HG03175 (cell line): ENCODE results near the gene PRKAG2.

Experiments used
- ATAC-seq: cut with Tn5 transposase; IDR thresholded peaks from one replicate; pipeline ENCODE4 v1.9.1; 2021; ENCODE audit warnings: mild to moderate bottlenecking, moderate library complexity; ENCODE audit not compliant: unreplicated experiment

Gene PRKAG2

DNA sequence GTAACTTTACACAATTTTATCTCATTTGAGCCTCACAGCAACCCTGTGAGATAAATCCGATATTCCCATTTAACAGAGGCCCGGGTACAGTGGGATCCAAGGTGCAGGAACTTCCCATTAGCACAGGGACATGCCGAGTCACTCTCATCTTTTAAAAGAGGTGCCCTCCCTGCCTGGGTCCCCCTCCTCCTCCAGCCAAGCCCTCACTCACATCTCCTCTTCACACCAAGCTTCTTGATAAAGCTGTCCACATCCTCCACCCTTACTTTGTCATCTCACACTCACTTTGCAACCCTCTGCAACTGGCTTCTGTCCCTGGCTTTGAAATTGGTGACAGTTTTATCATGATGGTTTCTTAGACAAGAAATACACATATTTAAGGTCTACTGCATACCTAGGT, 212.6 kb downstream of the PRKAG2 start:
- no peak for ATAC-seq

DNA sequence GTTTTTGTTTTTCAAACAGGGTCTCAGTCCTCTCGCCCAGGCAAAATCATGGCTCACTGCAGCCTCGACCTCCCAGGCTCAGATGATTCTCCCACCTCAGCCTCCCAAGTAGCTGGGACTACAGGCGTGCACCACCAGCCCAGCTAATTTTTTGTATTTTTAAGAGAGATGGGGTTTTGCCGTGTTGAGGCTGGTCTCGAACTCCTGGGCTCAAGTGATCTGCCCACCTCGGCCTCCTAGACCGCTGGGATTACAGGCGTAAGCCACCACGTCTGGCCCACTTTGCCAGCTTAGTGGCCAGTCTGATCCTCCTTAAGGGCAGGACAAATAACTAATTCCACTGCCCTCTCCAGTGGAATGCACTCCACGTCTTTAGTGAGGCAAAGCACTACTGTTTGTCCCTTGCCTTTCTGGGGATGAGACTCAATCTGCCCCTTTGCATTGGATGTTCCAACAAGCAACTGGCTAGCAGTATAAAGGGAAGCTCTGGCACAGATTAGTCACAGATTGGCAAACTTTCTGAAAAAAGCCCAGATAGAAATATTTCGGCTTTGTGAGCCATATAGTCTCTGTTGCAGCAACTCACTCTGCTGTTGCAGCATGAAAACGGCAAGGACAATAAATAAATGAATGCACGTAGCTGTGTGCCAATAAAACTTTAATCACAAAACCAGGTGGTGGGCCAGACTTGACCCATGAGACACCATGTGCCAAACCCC, 213.4 kb downstream of the PRKAG2 start:
- ATAC-seq: no peak

DNA sequence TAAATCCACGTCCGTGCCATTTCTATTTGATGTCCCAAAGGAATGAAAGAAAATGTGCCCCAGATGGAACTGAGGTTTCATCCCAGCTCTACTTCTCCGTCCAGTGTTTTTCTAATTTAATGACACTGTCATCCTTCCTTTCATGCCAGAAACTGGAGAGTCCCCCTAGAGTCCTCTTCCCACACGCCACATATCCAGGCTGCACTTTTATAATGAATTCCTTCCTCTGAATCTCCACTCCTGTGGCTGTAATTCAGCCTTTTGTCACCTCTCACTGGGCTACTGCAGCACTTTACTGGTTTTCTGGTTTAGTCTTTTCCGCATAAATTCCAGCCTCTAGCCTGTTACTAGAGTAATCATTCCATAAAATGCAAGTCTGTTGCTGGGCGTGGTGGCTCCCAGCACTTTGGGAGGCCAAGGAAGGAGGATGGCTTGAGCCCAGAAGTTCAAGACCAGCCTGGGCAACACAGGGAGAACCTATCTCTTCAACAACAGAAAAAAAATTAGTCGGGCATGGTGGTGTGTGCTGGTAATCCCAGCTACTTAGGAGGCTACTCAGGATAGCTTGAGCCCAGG, 214.6 kb downstream of the PRKAG2 start:
- ATAC-seq: no peak

DNA sequence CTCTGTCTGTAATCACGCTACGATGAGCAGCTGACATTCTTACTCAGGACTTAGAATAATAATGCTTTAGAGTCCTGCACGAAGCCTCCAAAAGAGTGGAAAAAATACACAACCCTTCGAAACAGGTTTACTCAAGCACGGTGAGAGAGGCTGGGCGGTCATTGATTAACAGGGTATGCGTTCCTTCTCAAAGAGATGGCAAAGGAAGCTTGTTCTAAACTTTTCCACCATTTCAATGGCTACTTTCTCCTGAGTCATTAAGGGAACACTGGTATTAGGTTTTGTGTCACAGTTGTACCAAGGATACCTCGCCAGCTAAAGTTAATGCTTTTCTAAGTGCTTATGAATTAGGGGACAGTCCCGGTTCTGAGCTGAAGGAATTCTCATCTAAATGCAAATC, 215.3 kb downstream of the PRKAG2 start:
- ATAC-seq: no peak

DNA sequence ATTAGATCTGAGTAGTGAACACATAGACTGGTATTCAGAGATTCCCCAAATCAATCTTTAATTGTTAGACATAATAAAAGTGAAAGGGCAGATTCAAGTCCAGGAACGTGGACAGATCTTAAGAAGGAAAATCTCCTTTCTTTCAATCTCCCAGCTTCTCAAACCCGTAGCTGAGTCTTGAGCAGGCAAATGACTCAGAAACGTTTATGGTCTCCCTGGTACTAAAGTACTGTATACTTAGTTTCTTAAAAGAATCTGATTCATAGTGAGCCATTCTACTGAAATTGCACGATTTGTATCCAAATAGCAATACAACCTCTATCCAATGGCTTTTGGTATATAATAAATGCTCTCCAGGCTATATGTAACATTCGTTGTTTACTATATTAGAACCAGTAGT, 216.8 kb downstream of the PRKAG2 start:
- no peak for ATAC-seq

DNA sequence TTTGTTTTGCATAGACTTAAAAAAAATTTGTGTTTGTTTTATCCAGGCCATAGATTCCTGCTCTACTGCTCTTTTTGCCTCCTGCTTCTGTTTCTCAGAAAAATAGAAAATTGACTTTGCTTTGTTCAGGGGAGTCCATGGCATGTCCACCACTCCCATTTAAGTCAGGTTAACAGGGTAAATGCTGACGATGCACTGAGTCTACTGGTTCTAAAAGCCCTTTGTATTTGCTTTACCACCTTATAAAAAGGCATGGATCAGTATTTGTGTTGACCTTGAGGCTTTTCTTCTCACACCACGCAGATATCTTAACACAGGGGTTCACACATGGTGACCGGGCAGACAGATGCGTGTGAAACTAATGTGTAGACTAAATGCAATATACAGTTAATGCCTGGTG, 217.7 kb downstream of the PRKAG2 start:
- ATAC-seq: no peak

DNA sequence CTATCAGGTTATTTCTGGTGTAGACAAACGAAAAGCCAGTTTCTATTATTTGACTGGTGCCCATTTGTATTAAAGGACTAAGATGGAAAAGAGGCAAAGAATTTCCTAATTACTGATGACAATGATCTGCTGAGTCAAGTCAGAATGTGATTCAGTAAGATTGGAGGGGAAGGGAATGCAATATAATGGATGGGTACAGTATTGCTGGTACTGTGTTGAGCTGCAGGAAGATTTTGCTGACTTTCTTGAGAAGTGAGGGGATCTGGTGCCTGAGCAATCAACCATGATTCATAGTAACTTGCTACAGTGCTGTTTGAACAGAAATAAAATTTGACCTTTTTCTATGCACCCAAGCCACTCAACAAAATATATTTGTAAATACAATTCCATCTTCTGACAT, 218.1 kb downstream of the PRKAG2 start:
- no peak for ATAC-seq

DNA sequence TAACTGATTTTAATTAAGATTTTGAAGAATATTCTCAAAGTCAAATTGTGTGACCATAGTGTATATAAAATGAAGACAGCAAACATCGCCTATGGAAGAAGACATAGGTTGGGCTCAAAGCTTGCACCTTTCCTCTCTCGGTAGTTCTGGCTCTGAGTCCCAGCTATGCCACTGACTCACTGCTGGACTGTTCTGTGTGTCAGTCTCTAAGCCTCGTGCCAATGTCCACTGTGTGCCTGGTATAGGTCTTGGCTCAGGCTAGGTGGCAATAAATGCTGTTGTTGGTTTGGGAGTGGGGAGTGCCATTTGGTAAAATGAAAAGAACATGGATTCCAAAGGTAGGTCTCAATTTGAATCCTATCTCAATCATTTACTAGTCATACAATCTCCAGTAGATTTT, 219.7 kb downstream of the PRKAG2 start:
- ATAC-seq: no peak

DNA sequence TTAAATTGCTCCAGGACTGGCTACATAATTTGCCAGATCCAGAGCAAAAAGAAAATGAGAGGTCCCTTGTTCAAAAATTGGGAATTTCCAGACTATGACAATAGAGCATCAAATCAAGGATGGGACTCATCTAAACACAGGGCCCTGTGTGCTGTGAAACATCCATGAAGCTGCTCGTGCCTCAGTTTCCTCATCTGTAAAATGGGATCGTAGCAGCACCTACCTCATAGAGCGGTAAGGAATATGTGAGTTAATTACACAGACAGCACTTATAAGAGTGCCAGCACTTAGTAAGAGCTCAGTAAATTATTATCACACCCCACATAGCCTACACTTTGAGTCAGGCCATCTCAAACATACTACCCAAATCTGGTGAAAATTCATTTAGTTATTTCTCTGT, 221.4 kb downstream of the PRKAG2 start:
- ATAC-seq: no peak

DNA sequence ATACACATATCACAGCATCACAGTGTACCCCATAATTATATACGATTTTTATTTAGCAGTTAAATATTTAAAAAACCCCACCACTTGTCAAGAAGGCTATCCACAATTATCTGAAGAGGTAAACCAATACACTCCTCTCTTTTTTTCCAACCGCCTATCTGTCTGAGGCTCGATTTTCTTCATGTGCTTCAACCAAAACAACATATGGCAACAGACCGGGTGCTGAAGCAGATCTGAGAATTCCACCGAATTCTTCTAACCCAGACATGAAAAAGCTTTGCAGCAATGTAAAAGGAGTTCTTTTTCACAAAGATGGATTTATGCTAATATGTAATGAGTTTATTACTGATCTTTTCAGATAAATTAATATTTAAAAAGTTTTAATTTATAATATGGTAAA, 224.8 kb downstream of the PRKAG2 start:
- ATAC-seq: no peak

DNA sequence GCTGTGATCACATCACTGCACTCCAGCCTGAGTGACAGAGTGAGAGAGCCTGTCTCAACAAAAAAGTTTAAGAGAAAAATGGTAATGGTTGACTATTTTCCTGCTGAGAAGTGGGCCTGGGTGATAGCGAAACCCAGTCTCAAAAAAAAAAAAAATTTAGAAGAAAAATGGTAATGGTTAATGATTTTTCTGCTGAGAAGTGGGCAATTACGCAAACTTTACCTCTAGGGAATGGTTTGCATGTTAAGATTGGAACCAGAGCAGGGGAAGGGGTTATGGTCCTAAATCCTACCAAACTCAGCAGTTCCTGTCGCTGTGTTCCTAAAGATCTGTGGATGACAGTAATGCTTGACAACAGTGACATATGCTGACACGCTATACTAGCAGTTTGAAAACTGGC, 226.8 kb downstream of the PRKAG2 start:
- ATAC-seq: no peak

DNA sequence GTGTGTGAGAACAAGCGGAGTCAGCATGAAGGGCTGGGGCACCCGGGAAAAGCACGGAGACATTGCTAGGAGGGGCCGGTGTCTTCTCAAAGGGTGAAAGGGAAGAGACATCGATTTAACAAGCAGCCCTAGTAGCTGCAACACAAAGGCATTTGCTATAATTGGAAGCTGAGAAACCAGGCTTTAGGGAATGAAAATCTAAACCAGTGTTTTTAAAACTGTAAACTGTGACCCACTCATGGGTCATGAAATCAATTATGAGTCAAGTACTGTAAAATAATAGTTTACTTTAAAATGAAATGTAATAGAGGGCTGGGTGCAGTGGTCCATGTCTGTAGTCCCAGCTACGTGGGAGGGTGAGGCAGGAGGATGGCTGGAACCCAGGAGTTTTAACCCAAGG, 228.5 kb downstream of the PRKAG2 start:
- ATAC-seq: no peak

DNA sequence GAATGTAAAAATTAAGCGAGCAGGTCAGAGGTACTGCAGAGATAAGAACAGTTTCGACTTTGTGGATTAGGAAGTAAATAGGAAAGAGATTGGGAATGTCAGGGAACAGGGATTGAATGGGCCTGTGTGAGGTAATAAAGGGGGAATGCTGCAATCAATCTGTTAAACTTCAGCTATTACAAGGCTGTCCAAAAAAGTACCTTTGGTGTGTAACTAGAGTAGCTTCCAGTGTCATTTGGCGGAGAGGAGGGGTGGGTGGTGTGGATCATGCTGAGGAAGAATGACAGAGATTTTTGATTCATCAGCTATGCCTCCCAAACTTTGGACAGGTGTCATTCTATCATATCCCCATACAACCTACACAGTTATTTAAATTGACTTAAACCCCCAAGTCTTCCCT, 229.0 kb downstream of the PRKAG2 start:
- no peak for ATAC-seq

DNA sequence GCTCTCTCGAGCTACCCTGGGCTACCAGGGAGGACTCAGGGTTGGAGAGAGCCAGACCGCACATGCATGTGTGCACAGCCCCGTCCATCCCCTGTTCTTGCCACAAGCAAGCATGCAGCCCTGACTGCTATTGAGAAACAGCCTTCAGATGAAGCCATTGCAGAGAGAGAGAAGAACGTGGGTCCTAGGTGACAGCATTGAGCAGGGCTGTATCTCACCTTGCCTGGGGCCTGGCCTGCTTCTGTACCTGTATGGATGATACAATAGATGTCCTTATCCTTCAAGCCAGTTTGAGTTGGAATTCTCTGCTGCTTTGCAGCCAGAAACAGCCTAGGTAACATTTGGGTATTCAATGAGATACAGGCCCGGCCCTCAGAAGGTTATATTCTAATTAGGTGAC, 229.9 kb downstream of the PRKAG2 start:
- no peak for ATAC-seq

DNA sequence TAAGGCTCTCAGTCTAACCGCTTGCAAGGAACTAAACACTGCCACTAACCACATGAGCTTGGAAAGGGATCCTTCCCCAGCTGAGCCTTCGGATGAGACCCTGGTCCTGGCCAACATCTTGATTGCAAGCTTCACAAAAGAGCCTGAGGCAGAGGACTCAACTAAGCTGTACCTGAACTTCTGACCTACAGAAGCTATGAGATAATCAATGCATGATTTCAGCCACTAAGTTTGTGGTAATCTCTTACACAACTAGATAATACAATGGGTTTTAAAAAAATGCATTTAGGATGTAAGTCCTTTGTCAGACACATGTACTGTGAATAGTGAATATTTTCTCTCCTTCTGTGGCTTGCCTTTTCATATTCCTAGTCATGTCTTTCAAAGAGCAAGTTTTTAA, 231.6 kb downstream of the PRKAG2 start:
- ATAC-seq: no peak

DNA sequence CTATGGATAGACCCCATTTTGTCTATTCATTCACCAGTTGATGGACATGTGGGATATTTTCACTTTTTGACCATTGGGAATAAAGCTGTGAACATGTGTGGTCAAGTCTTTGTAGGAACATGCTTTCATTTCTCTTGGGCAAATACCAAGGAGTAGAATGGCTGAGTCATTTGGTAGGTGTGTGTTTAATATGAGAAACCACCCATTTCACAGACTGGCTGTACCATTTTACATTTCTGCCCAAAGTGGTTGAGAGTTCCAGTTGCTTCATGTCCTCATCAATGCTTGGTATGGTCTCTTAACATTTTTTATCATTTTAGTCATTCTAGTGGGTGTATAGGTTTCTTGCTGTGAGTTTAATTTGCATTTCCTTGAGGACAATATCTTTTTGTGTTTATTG, 232.4 kb downstream of the PRKAG2 start:
- no peak for ATAC-seq

DNA sequence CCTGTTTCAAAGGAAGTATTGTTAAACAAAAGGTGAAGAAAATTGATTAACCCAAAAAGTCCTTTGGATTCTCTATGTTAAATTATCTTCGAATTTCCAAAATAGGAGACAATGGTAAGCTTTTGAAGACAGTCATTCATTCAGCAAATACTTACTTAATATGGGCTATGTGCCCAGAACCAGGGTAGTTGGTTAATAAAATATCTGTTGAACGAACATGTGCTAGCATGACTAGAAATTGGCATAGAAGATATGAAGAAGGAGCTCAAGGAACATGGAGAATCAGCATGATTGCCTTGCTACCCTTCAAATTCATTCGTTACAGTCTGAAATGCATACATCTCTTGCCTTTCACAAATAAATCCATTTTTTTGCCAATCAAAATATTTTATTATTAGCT, 234.2 kb downstream of the PRKAG2 start:
- no peak for ATAC-seq

DNA sequence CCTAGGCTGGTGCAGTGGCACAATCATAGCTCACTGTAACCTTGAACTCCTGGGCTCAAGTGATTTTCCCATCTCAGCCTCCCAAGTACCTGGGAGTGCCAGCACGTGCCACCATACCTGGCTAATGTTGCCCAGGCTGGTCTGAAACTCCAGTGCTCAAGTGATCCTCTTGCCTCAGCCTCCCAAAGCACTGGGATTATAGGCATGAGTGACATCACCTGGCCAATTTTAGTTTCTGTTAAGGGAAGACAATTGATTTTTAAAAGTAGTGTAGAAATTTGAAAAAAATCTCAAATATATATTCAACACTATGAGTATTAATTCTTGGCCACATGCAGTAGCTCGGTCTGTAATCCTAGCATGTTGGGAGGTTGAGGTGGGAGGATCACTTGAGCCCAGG, 235.3 kb downstream of the PRKAG2 start:
- ATAC-seq: no peak

DNA sequence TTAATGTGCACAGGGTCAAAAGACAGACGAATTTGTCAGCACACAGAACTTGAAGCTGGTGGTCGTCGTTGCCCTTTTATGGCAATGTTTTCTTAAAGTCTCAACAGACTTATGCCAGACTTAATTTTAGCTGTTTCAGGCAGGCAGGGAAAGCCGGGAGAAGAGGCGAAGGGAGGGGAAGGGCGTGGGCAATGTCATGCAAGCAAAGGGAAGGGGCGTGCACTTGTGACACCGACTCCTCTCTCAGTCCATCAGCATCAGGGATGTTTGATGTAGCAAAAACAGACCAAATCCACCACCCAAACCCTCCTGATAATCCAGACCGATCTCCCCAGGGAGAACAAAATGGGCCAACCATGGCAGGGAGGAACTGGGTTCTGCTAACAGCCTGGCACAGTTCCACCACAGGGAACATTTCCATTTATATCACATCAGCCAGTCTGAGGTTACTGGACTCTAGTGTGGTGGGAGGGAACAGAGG, 239.1 kb downstream of the PRKAG2 start:
- no peak for ATAC-seq

DNA sequence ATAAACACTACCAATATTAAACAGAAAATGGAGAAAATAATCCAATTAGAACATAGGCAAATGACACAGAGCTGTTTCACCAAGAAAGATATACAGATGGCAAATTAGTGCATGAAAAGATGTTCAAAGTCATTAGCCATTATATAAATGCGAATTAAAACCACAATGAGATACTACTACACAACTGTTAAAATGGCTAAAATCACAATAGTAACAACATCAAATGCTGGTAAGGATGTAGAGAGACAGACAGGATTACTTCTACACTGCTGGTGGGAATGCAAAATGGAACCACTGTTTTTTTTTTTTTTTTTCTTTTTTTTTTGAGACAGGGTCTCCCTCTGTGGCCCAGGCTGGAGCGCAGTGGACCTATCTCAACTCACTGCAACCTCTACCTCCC, 242.3 kb downstream of the PRKAG2 start:
- ATAC-seq: no peak

DNA sequence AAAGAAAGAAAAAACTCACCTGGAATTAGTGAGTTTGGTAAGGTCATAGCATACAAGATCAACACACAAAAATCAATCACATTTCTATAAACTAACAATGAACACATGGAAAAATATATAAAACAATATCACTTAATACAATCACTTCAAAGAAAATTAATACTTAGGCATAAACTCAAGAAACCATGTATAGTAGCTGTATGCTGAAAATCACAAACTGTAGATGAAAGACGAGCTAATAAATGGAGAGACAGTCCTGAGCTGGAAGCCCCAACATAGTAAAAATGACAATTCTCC, 243.5 kb downstream of the PRKAG2 start:
- ATAC-seq: no peak

DNA sequence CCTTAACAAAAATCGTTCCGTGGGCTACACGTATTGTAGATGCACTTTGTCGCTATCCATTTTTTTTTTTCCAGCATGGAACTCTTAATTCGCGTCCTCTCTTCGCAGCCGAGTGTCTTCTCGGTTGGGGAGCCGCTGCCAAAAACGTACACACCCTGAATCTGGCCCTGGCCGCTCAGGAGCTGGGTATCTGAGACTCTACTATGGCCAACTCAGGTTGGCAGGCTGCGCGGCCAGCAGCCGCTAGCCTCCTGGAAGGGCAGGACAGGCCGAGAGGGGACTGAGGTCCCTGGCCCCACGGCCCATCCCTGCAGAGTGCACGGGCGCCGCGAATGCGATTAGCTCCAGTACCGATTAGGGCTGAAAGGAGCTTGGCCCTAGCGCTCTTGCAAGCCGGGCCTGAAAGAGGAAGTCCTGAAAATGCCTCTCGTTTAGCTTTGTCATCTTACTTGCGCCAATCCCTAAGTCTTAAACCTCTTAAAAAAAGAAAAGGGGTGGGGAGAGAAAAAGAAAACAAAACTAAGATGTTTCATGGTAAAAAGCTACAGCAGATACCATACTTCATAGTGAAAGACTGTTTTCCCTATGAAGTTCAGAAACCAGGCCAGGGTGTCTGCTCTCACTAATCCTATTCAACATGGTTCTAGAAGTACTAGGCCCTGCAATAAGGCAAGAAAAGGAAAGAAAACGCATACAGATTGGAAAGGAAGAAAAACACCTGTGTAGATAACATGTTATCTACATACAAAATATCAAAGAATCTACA, 244.0 kb downstream of the PRKAG2 start:
- peak; percentile 67 for ATAC-seq
